ENCODE data around the gene NTSR1. TPM values are rescaled to one million over a fixed set of nuclear protein-coding genes. Genes with fewer than 3 reads are reported as not detected.

Gene NTSR1
- total and polyA plus RNA-seq, 2 experiments from 2014 or later: 0.15 to 1.4 TPM

- Histone ChIP-seq H3K4me1 (ENCODE audit: insufficient read depth) (no peaks in the 10 kb centered on the region; the same call in 1 of the 2 replicates), H3K4me2 (no peak overlapping the region), H3K79me2 (replicated peaks; ENCODE audit: insufficient read depth) (no peaks in the 10 kb centered on the region), H3K36me3 (ENCODE audit: insufficient read depth) (no peaks in the 10 kb centered on the region), H3K9me2 (ENCODE audit: insufficient read depth) (no peaks in the 10 kb centered on the region), H3K4me3 (no peak overlapping the region), H3K27ac (ENCODE audit: low read depth) (no peak overlapping the region), H4K20me1 (replicated peaks; ENCODE audit: insufficient read depth) (no peaks in the 10 kb centered on the region), H2AFZ (no peak overlapping the region), H3K27me3 (ENCODE audit: insufficient read depth) (no peaks in the 10 kb centered on the region), H3F3A (replicated peaks; ENCODE audit: low read depth) (0 out of 2 replicates have a peak, but pooled peaks cover 2% of the 10 kb centered on the region)
- H3K9me3 Mint-ChIP-seq: no peaks in the 10 kb centered on the region
- no peak for TF ChIP-seq CREB1 (CRISPR knock-in tag; IDR thresholded peaks at IDR 0.05; ENCODE audit: low read depth)
- TF ChIP-seq EZH2 (IDR thresholded peaks at IDR 0.05; ENCODE audit: low read depth, unreplicated experiment): no peak
- TF ChIP-seq JUNB (IDR thresholded peaks at IDR 0.05; ENCODE audit: unreplicated experiment): no peak
- no peak for TF ChIP-seq ZNF114 (CRISPR knock-in tag; IDR thresholded peaks at IDR 0.05)
- TF ChIP-seq STAT1 (IDR thresholded peaks at IDR 0.05; ENCODE audit: unreplicated experiment): no peak
- TF ChIP-seq CTCF (conservative IDR thresholded peaks at IDR 0.05; ENCODE audit: low read depth in 2 of 2): no peak
- TF ChIP-seq ZNF462 (CRISPR knock-in tag; IDR thresholded peaks at IDR 0.05): no peak
- TF ChIP-seq POLR2AphosphoS5 (IDR thresholded peaks at IDR 0.05; ENCODE audit: low read depth): no peak
- TF ChIP-seq EZH2phosphoT487 (IDR thresholded peaks at IDR 0.05; ENCODE audit: unreplicated experiment): no peak
- no peak for TF ChIP-seq REST (IDR thresholded peaks at IDR 0.05; ENCODE audit: unreplicated experiment)
- TF ChIP-seq ZNF331 (CRISPR knock-in tag; IDR thresholded peaks at IDR 0.05; ENCODE audit: low read depth): no peak
- no peak overlapping the region for H3K4me3 Mint-ChIP-seq
- peaks cover 6% of the 10 kb centered on the region for H3K27me3 Mint-ChIP-seq (ENCODE audit: insufficient read depth, low read depth, poor library complexity)
- H3K27ac Mint-ChIP-seq: peak overlapping the region; percentile 68; the same call in 1 of the 2 replicates
- H3K36me3 Mint-ChIP-seq (ENCODE audit: low read depth): no peaks in the 10 kb centered on the region
- peaks cover 20% of the 10 kb centered on the region for H3K4me1 Mint-ChIP-seq
- peak; percentile 49 for DNase-seq (ENCODE audit: low spot score)
- peak; percentile 59 for ATAC-seq
These were observed 60.1 kb downstream of the NTSR1 start for GRCh38 chr20:62768551-62769287.

Measured in GM23338 (cell line).